Measurements from ENCODE around the gene CDH4. TPM values are rescaled to one million over a fixed set of nuclear protein-coding genes. Genes with fewer than 3 reads are reported as not detected.

The CDH4 gene
- total and polyA plus RNA-seq, 11 donors = 0.04 to 0.54 (median 0.08) TPM; not detected in 1

- H3K4me1 ChIP-seq = no peaks in the 10 kb centered on the region
- H3K4me3 ChIP-seq = no peak overlapping the region
- ATAC-seq (no peak), DNase-seq (peak in 1 of 5 donors; percentile 58)
- H3K27me3 ChIP-seq = peaks cover 0 to 12% (median 0%) of the 10 kb centered on the region in 9 donors
- intact Hi-C loops (cut with DNase I) = no loop called here
- no peak for TF ChIP-seq POLR2A (IDR thresholded peaks at IDR 0.05)
- TF ChIP-seq, protein P1, sequence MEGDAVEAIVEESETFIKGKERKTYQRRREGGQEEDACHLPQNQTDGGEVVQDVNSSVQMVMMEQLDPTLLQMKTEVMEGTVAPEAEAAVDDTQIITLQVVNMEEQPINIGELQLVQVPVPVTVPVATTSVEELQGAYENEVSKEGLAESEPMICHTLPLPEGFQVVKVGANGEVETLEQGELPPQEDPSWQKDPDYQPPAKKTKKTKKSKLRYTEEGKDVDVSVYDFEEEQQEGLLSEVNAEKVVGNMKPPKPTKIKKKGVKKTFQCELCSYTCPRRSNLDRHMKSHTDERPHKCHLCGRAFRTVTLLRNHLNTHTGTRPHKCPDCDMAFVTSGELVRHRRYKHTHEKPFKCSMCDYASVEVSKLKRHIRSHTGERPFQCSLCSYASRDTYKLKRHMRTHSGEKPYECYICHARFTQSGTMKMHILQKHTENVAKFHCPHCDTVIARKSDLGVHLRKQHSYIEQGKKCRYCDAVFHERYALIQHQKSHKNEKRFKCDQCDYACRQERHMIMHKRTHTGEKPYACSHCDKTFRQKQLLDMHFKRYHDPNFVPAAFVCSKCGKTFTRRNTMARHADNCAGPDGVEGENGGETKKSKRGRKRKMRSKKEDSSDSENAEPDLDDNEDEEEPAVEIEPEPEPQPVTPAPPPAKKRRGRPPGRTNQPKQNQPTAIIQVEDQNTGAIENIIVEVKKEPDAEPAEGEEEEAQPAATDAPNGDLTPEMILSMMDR (IDR thresholded peaks at IDR 0.05) = no peak
- WGBS, 4 donors = 92 to 93% (median 93%) methylated on average over 42 to 43 of the region's 43 CpGs
- no peaks in the 10 kb centered on the region for H3K36me3 ChIP-seq
- peaks cover 0 to 6% (median 0%) of the 10 kb centered on the region in 12 donors for H3K9me3 ChIP-seq
- H3K27ac ChIP-seq = no peak overlapping the region
Observed at GRCh38 chr20:61927826-61928541, 675.9 kb downstream of the CDH4 start.

GRCh38 chr20:61929561-61929960, 677.5 kb downstream of the CDH4 start:
- intact Hi-C loops (cut with DNase I) = no loop called here
- 95 to 96% (median 96%) methylated on average over 12 of the region's 12 CpGs for WGBS, 4 donors
- H3K9me3 ChIP-seq = peaks cover 0 to 6% (median 0%) of the 10 kb centered on the region in 12 donors
- H3K27me3 ChIP-seq = peaks cover 0 to 8% (median 0%) of the 10 kb centered on the region in 9 donors
- DNase-seq = no peak
- H3K4me1 ChIP-seq = no peaks in the 10 kb centered on the region
- ATAC-seq = no peak
- no peaks in the 10 kb centered on the region for H3K36me3 ChIP-seq
- H3K4me3 ChIP-seq = no peak overlapping the region
- no peak for TF ChIP-seq POLR2A (IDR thresholded peaks at IDR 0.05)
- TF ChIP-seq, protein P1 (IDR thresholded peaks at IDR 0.05) = no peak
- no peak overlapping the region for H3K27ac ChIP-seq

DNA sequence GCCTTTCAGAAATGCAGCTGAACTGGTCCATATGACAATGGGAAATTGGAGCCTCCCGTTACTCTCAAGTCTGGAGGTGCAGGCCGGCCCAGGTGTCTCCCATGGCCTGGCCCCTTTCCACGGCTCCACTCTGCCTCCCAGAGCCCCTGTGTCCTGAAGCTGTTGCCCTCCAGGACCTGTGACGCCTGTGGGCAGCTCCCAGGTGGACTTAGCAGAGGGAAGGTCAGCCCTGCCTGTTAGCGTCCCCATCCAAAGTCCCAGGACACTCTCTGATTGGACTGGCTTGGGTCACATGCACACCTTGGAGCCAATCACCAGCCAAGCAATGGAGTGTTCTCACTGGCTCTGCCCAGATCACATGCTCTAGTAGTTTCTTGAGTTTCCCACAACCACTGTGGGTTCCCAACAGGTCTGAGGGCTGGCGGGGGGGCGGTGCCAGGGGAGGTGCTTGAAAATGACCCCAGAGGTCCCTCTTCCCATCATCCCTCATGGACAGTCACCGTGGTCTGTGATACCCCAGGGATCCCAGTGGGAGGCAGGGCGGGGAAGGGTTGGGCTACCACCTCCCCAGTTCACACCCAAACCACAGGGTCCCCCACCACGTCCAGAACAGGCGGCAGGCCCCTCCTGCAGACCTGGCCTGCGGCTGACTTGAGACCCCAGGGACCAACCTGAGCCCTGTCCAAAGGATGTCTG, 678.1 kb downstream of the CDH4 start:
- Histone ChIP-seq H3K36me3 (no peaks in the 10 kb centered on the region), H3K4me3 (no peak overlapping the region), H3K27ac (no peak overlapping the region), H3K27me3 (peaks cover 0 to 8% (median 0%) of the 10 kb centered on the region in 9 donors), H3K4me1 (no peaks in the 10 kb centered on the region), H3K9me3 (peaks cover 0 to 6% (median 0%) of the 10 kb centered on the region in 12 donors)
- TF ChIP-seq, protein P1 (IDR thresholded peaks at IDR 0.05) = no peak
- no peak for TF ChIP-seq POLR2A (IDR thresholded peaks at IDR 0.05)
- WGBS, 4 donors = 77 to 90% (median 86%) methylated on average over 6 to 12 of the region's 12 CpGs
- ATAC-seq = no peak
- intact Hi-C loops (cut with DNase I) = no loop called here
- DNase-seq = peak in 2 of 5 donors; percentile 14 to 35

DNA sequence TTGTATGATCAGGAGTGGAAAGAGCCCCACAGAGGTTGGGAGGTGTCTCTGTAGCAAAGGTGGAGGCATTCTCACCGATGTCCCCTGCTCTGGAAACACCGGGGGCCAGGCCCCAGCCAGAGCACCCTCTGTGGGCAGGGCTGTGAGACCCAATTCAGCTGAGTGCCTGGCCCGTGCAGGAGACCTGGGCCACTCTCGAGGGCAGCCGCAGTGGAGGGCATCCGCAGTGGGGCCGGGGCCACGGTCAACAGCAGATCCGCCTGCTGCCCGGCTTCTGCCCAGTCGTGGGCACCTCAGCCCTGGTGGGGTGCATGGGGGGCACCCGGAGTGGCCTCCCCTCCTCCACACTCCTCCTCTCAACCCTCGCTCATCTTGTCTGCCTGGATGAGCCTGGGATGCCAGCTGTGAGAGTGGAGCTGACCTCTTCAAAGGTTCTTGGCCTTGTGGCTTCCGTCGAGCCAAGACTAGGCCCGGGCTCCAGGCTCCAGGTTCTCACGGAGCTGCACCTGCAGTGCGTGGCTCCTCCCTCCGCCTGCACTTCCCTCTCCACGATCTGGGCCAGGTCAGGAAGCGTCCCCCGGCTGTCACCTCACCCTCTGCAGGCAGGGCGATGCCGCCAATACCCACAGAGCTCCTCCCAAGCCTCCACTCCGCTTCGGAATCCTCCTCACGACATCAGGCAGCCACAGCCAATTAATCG, 678.9 kb downstream of the CDH4 start:
- ATAC-seq = no peak
- TF ChIP-seq, protein P1 (IDR thresholded peaks at IDR 0.05) = no peak
- DNase-seq = peak in 3 of 5 donors; percentile 19 to 56 (median 19)
- Histone ChIP-seq H3K27me3 (peaks cover 0 to 8% (median 0%) of the 10 kb centered on the region in 9 donors), H3K4me1 (no peaks in the 10 kb centered on the region), H3K36me3 (no peaks in the 10 kb centered on the region), H3K9me3 (peaks cover 0 to 6% (median 0%) of the 10 kb centered on the region in 12 donors), H3K27ac (no peak overlapping the region), H3K4me3 (no peak overlapping the region)
- 82 to 88% (median 85%) methylated on average over 25 to 28 of the region's 28 CpGs for WGBS, 4 donors
- intact Hi-C loops (cut with DNase I) = no loop called here
